Colonic mucosa (tissue), 4 donors: ENCODE measurements around the gene PANK1. TPM values are rescaled to one million over a fixed set of nuclear protein-coding genes. Genes with fewer than 3 reads are reported as not detected.
"Not testable (repeated sequence)": the region's sequence is repeated elsewhere in the genome, so short reads cannot be mapped to it uniquely, and the experiment has no call there.

Source experiments
- DNase-seq: peaks from one replicate; pipeline ENCODE4 v3.0.0-alpha.2; 2020
- H3K27ac ChIP-seq: fragments of 200-600 bp; one replicate; pipeline ENCODE4 v1.8.0; 2021
- H3K27me3 ChIP-seq: fragments of 200-600 bp; one replicate; pipeline ENCODE4 v1.8.0; 2021
- H3K36me3 ChIP-seq: fragments of 200-600 bp; one replicate; pipeline ENCODE4 v1.8.0; 2021
- H3K4me1 ChIP-seq: fragments of 200-600 bp; one replicate; pipeline ENCODE4 v1.8.0; 2021; ENCODE audit warnings: mild to moderate bottlenecking
- H3K4me3 ChIP-seq: fragments of 200-600 bp; one replicate; pipeline ENCODE4 v1.8.0; 2021
- H3K9ac ChIP-seq, 2 donors: one replicate each; pipeline ENCODE4 v1.7.0; 2013; ENCODE audit warnings: control low read depth in 2 of 2, low read depth in 2 of 2, low read length in 2 of 2
- H3K9me3 ChIP-seq: fragments of 200-600 bp; one replicate; pipeline ENCODE4 v1.8.0; 2021
- CTCF ChIP-seq: fragments of 200-600 bp; IDR thresholded peaks from one replicate; pipeline ENCODE4 v1.8.0; 2022; ENCODE audit warnings: antibody characterized with exemption, mild to moderate bottlenecking
- intact Hi-C: fragments of 100-400 bp; cut with DNase I; formaldehyde crosslinking; loops from one replicate; pipeline ENCODE4 v1.14.1; 2022
- total RNA-seq, 2 donors: library from RNA; stranded (reverse); fragmentation: NEBNext Ultra II Directional in 1 of 2; extraction: Animal tissue kit (Norgen Biotek cat#: 25700) in 1 of 2; gene quantifications; one replicate each; pipeline ENCODE4 v1.2.1, GENCODE V29; 2021
- donor health status: healthy.
- donor health status: DM: no; HTN: no; CAD: no.
- donor health status: DM: no; HTN: no; CAD: no.

The PANK1 gene
- total RNA-seq, 2 donors from 2014 or later = 22.8 to 55.4 TPM

- intact Hi-C loops = no loop called here
- H3K4me3 ChIP-seq = no peak overlapping the region
- H3K4me1 ChIP-seq = no peaks in the 10 kb centered on the region
Observed at GRCh38 chr10:89622151-89622550, 22.9 kb downstream of the PANK1 start.

GRCh38 chr10:89621438-89621837, 23.6 kb downstream of the PANK1 start:
- Histone ChIP-seq H3K27me3 (no peaks in the 10 kb centered on the region), H3K4me1 (no peaks in the 10 kb centered on the region), H3K27ac (no peak overlapping the region), H3K36me3 (no peaks in the 10 kb centered on the region), H3K9ac (no peak overlapping the region), H3K4me3 (no peak overlapping the region), H3K9me3 (no peaks in the 10 kb centered on the region)
- DNase-seq = no peak
- TF ChIP-seq CTCF = no peak
- intact Hi-C loops = no loop called here

More at GRCh38 chr10:89622151-89622550, 22.9 kb downstream of the PANK1 start:
- DNase-seq = no peak
- TF ChIP-seq CTCF = no peak
- Histone ChIP-seq H3K27ac (no peak overlapping the region), H3K9ac (no peak overlapping the region), H3K9me3 (no peaks in the 10 kb centered on the region), H3K27me3 (no peaks in the 10 kb centered on the region), H3K36me3 (no peaks in the 10 kb centered on the region)

- H3K36me3 ChIP-seq, H3K4me3 ChIP-seq, H3K27ac ChIP-seq, H3K27me3 ChIP-seq, H3K9ac ChIP-seq, H3K9me3 ChIP-seq, DNase-seq, intact Hi-C loops, H3K4me1 ChIP-seq: not testable (repeated sequence)
Observed at GRCh38 chr10:89620296-89620695, 24.7 kb downstream of the PANK1 start.

- no peak for TF ChIP-seq CTCF
- H3K4me1 ChIP-seq = no peaks in the 10 kb centered on the region
- DNase-seq = no peak
- no peak overlapping the region for H3K9ac ChIP-seq
- no peak overlapping the region for H3K27ac ChIP-seq
- H3K27me3 ChIP-seq = no peaks in the 10 kb centered on the region
- no peaks in the 10 kb centered on the region for H3K9me3 ChIP-seq
- intact Hi-C loops = no loop called here
- H3K36me3 ChIP-seq = no peaks in the 10 kb centered on the region
- H3K4me3 ChIP-seq = no peak overlapping the region
Observed at GRCh38 chr10:89615824-89616223, 29.2 kb downstream of the PANK1 start.

GRCh38 chr10:89615112-89615511, 29.9 kb downstream of the PANK1 start:
- intact Hi-C loops = no loop called here
- no peak for TF ChIP-seq CTCF
- no peak overlapping the region for H3K9ac ChIP-seq
- H3K27me3 ChIP-seq = no peaks in the 10 kb centered on the region
- no peaks in the 10 kb centered on the region for H3K9me3 ChIP-seq
- no peak overlapping the region for H3K4me3 ChIP-seq
- H3K36me3 ChIP-seq = no peaks in the 10 kb centered on the region
- DNase-seq = no peak
- H3K4me1 ChIP-seq = no peaks in the 10 kb centered on the region
- no peak overlapping the region for H3K27ac ChIP-seq

GRCh38 chr10:89613582-89613981, 31.5 kb downstream of the PANK1 start:
- intact Hi-C loops = no loop called here
- no peak for TF ChIP-seq CTCF
- Histone ChIP-seq H3K27me3 (no peaks in the 10 kb centered on the region), H3K27ac (no peak overlapping the region), H3K9me3 (no peaks in the 10 kb centered on the region), H3K36me3 (no peaks in the 10 kb centered on the region), H3K4me1 (no peaks in the 10 kb centered on the region), H3K9ac (no peak overlapping the region), H3K4me3 (no peak overlapping the region)
- DNase-seq = no peak
